Gastrocnemius medialis (tissue), 4 donors: ENCODE results near the gene IL3RA. TPM values are rescaled to one million over a fixed set of nuclear protein-coding genes. Genes with fewer than 3 reads are reported as not detected.
A peak's percentile ranks its signal among the peaks of the same experiment; 100 is the strongest.

ENCODE experiments used
- ATAC-seq, 2 donors: fragments of 150-250 bp; one replicate each; pipeline ENCODE4 v1.9.1; 2016
- DNase-seq, 2 donors: peaks; one replicate each; pipeline ENCODE4 v3.0.0-alpha.2; 2019
- H3K27ac ChIP-seq, 4 donors: fragments of 200-600 bp; sonication (generic); 1 replicate in 1 of 4; 2 replicates in 3 of 4; pipeline ENCODE4 v1.5.1; 2016 to 2018; ENCODE audit warnings: mild to moderate bottlenecking in 2 of 4, moderate library complexity in 1 of 4
- H3K27me3 ChIP-seq, 3 donors: fragments of 200-600 bp; sonication (generic) in 2 of 3; 1 replicate in 1 of 3; 2 replicates in 2 of 3; pipeline versions ENCODE4 v1.5.1 to v1.6.0; 2016 to 2019; ENCODE audit warnings: mild to moderate bottlenecking in 1 of 3, moderate library complexity in 1 of 3
- H3K36me3 ChIP-seq, 2 donors: fragments of 200-600 bp; sonication (generic) in 1 of 2; one replicate each; pipeline ENCODE4 v1.5.1; 2017 to 2018
- H3K4me1 ChIP-seq, 2 donors: fragments of 200-600 bp; sonication (generic) in 1 of 2; one replicate each; pipeline ENCODE4 v1.5.1; 2016 to 2017; ENCODE audit warnings: mild to moderate bottlenecking in 2 of 2
- H3K4me3 ChIP-seq, 4 donors: fragments of 200-600 bp; sonication (generic) in 3 of 4; 1 replicate in 1 of 4; 2 replicates in 3 of 4; pipeline ENCODE4 v1.5.1; 2016 to 2019; ENCODE audit warnings: mild to moderate bottlenecking in 2 of 4
- H3K9me3 ChIP-seq, 3 donors: fragments of 200-600 bp; sonication (generic) in 2 of 3; 1 replicate in 1 of 3; 2 replicates in 2 of 3; pipeline ENCODE4 v1.5.1; 2016 to 2019
- POLR2A ChIP-seq, 2 donors: fragments of 450-650 bp; IDR thresholded peaks; one replicate each; pipeline ENCODE4 v1.6.1; 2017; ENCODE audit warnings: antibody characterized with exemption in 2 of 2, mild to moderate bottlenecking in 2 of 2, moderate library complexity in 2 of 2
- in situ Hi-C, 4 donors: fragments of 200-750 bp; cut with MboI; loops; one replicate each; pipeline versions ENCODE4 v1.15.0 to v1.8.0; 2017; ENCODE audit warnings: low sequenced_read_pairs in 4 of 4
- intact Hi-C: fragments of 100-400 bp; cut with DNase I; formaldehyde crosslinking; loops from one replicate; pipeline ENCODE4 v1.15.1; 2023; ENCODE audit warnings: low total_unique reads
- total RNA-seq, 4 donors: library from RNA; depleted of rRNA; stranded (reverse); fragments of >200 nt; gene quantifications; one replicate each; pipeline versions ENCODE4 v1.1.0 to v1.2.3, GENCODE V29; 2016
- TF ChIP-seq, protein P1 (sequence below), 5 experiments: fragments of 450-650 bp in 3 of 5; fragments of 200-600 bp in 2 of 5; sonication (generic) in 2 of 5; IDR thresholded peaks in 4 of 5; conservative IDR thresholded peaks in 1 of 5; 1 replicate in 4 of 5; 2 replicates in 1 of 5; pipeline ENCODE4 v1.5.1; 2016 to 2019; ENCODE audit warnings: antibody characterized with exemption in 5 of 5, mild to moderate bottlenecking in 3 of 5, moderate library complexity in 3 of 5

IL3RA gene
- total RNA-seq, 4 donors from 2014 or later: 2.8 to 8.0 (median 5.6) TPM

DNA sequence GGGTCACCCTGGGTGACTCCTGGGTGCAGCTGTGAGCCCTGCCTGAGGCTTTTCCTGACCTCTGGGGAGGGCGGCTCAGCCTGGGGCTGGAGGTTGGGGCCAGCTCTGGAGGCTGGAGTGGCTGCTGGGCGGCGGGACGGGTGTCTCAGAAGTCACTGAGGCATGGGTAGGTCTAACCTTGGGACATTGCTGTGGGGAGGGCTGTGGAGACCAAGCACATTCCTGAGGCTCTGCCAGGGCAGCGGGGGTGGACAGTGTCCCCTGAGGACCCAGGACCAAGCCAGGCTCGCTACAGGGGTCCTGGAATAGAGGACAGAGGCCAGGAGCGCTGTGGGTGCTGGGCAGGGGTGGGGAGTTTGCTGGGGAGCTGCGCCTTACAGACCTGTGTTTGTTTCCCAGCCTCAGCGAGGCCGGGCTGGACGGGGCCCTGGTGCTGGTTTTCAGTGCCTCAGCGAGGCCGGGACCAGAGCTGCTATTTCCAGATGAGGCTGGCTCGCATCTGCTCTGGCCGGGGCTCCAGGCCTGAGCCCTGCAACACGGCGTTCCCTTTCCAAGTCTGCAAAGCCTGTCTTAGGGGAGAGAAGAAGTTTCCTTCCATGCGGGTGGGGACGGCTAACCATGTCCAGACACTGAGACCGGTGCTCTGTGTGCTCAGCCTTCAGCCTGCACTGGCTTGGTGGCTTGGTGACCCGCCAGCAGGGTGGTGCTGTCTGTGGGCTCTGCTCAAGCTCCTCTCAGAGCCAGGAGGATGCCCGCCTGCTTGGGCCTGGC lies 58.3 kb downstream of the IL3RA start:
- in situ Hi-C loops (loop anchor here in 1 of 4 donors (10.0 kb wide), 1 partner anchor 60 kb away; the partner anchor contains the start of gene ASMTL), intact Hi-C loops (loop anchor here (5.0 to 10.0 kb wide), 3 partner anchors 400 to 1210 kb away; partner anchors contain the start of gene PPP2R3B)
- H3K36me3 ChIP-seq: peaks cover 0 to 23% of the 10 kb centered on the region in 2 donors
- TF ChIP-seq, protein P1, sequence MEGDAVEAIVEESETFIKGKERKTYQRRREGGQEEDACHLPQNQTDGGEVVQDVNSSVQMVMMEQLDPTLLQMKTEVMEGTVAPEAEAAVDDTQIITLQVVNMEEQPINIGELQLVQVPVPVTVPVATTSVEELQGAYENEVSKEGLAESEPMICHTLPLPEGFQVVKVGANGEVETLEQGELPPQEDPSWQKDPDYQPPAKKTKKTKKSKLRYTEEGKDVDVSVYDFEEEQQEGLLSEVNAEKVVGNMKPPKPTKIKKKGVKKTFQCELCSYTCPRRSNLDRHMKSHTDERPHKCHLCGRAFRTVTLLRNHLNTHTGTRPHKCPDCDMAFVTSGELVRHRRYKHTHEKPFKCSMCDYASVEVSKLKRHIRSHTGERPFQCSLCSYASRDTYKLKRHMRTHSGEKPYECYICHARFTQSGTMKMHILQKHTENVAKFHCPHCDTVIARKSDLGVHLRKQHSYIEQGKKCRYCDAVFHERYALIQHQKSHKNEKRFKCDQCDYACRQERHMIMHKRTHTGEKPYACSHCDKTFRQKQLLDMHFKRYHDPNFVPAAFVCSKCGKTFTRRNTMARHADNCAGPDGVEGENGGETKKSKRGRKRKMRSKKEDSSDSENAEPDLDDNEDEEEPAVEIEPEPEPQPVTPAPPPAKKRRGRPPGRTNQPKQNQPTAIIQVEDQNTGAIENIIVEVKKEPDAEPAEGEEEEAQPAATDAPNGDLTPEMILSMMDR (IDR thresholded peaks at IDR 0.05 in 4 of 5, conservative IDR thresholded peaks at IDR 0.05 in 1 of 5): no peak
- no peak for TF ChIP-seq POLR2A (IDR thresholded peaks at IDR 0.05)
- no peaks in the 10 kb centered on the region for H3K9me3 ChIP-seq
- ATAC-seq (no peak), DNase-seq (peak in 1 of 2 donors; percentile 12)
- peaks cover 21 to 32% of the 10 kb centered on the region in 2 donors for H3K4me1 ChIP-seq
- peak overlapping the region in 1 of 4 donors; percentile 24 for H3K4me3 ChIP-seq
- peak overlapping the region; percentile 98 to 100 (median 98) for H3K27ac ChIP-seq
- H3K27me3 ChIP-seq: no peaks in the 10 kb centered on the region

DNA sequence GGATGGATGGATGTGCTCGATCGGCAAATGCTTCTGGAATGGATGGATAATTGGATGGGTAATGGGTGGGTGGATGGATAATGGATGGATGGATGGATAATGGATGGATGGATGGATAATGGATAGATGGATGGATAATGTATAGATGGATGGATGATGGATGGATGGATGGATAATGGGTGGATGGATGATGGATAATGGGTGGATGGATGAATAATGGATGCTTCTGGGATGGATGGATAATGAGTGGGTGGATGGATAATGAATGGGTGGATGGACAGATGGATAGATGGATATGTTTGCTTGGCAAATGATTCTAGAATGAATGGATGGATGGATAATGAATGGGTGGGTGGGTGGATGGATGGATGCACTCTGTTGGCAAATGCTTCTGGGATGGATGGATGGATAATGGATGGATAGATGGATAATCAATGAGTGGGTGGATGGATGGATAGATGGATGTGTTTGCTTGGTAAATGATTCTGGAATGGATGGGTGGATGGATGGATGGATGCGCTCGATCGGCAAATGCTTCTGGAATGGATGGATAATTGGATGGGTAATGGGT lies 59.1 kb downstream of the IL3RA start:
- intact Hi-C loops: loop anchor here (10.0 kb wide), 2 partner anchors 401 to 1209 kb away; no protein-coding TSS in a partner anchor
- Histone ChIP-seq H3K9me3 (no peaks in the 10 kb centered on the region), H3K27ac (no peak overlapping the region), H3K36me3 (peaks cover 0 to 18% of the 10 kb centered on the region in 2 donors), H3K27me3 (no peaks in the 10 kb centered on the region), H3K4me1 (peaks cover 13 to 24% of the 10 kb centered on the region in 2 donors), H3K4me3 (no peak overlapping the region)
- in situ Hi-C loops: loop anchor here in 1 of 4 donors (10.0 kb wide), 1 partner anchor 59 kb away; the partner anchor contains the start of gene ASMTL
- no peak for ATAC-seq
- TF ChIP-seq, protein P1 (IDR thresholded peaks at IDR 0.05 in 4 of 5, conservative IDR thresholded peaks at IDR 0.05 in 1 of 5): no peak
- no peak for TF ChIP-seq POLR2A (IDR thresholded peaks at IDR 0.05)
- DNase-seq: no peak

DNA sequence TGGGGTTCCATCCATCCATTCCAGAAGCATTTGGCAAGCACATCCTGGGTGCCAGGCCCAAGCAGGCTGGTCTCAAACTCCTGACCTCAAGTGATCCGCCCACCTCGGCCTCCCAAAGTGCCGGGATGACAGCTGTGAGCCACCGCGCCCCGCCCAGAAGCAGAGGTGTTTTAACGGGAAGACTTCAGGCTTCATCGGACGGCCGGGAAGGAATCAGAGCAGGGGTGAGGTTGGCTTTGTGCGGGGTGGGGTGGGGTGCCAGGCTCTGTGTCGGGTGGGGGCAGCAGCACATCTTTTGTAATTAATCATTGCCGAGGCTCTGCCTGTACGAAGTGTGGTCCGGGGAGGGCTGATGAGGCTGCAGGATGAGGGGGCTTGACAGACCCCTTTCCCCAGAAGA lies 60.4 kb downstream of the IL3RA start:
- Histone ChIP-seq H3K4me1 (peaks cover 8 to 18% of the 10 kb centered on the region in 2 donors), H3K9me3 (no peaks in the 10 kb centered on the region), H3K4me3 (no peak overlapping the region), H3K27ac (no peak overlapping the region), H3K27me3 (no peaks in the 10 kb centered on the region), H3K36me3 (peaks cover 0 to 21% of the 10 kb centered on the region in 2 donors)
- peak in 1 of 2 donors; percentile 8 for DNase-seq
- in situ Hi-C loops: loop anchor here in 1 of 4 donors (10.0 kb wide), 1 partner anchor 58 kb away; the partner anchor contains the start of gene ASMTL
- TF ChIP-seq, protein P1 (IDR thresholded peaks at IDR 0.05 in 4 of 5, conservative IDR thresholded peaks at IDR 0.05 in 1 of 5): no peak
- TF ChIP-seq POLR2A (IDR thresholded peaks at IDR 0.05): no peak
- intact Hi-C loops: loop anchor here (10.0 kb wide), 2 partner anchors 402 to 1208 kb away; no protein-coding TSS in a partner anchor
- no peak for ATAC-seq

DNA sequence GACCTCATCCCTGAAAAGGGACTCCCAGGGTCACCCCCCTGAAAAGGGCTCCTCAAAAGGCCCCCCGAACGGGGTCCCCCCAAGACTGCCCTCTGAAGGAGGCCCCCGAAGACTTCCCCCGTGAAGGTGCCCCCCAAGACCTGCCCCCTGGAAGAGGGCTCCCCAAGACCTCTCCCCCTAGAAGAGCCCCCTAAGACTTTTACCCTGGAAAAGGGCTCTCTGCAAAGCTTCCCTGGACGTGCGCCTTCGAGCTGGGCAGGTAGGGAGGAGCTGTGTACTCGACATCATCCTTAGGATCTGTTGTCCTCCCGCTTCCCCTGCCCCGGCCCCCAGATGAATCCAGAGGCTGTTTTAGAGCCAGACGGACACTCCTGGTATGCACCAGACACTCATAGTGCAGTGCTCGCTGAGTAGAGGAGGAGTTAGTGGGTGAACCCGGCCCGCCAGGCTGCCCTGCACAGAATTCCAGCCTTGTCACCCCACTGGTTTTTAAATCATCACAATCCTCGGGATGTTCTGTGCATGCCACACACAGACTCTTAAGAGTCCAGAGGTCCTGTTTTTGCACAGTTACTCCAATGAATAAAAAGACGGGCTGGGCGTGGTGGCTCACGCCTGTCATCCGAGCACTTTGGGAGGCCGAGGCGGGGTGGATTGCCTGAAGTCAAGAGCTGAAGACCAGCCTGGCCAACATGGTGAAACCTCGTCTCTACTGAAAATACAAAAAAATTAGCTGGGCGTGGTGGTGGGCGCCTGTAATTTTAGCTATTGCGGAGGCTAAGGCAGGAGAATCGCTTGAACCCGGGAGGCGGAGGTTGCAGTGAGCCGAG lies 61.1 kb downstream of the IL3RA start:
- in situ Hi-C loops: loop anchor here in 1 of 4 donors (10.0 kb wide), 1 partner anchor 57 kb away; the partner anchor contains the start of gene ASMTL
- ATAC-seq (no peak), DNase-seq (no peak)
- no peak for TF ChIP-seq POLR2A (IDR thresholded peaks at IDR 0.05)
- TF ChIP-seq, protein P1 (IDR thresholded peaks at IDR 0.05 in 4 of 5, conservative IDR thresholded peaks at IDR 0.05 in 1 of 5): no peak
- no peak overlapping the region for H3K27ac ChIP-seq
- H3K4me3 ChIP-seq: no peak overlapping the region
- no peaks in the 10 kb centered on the region for H3K27me3 ChIP-seq
- peaks cover 8 to 18% of the 10 kb centered on the region in 2 donors for H3K4me1 ChIP-seq
- H3K9me3 ChIP-seq: no peaks in the 10 kb centered on the region
- H3K36me3 ChIP-seq: peaks cover 0 to 23% of the 10 kb centered on the region in 2 donors
- intact Hi-C loops: loop anchor here (10.0 kb wide), 2 partner anchors 403 to 1207 kb away; no protein-coding TSS in a partner anchor
